Measurements from ENCODE around the gene WNT3A. TPM values are rescaled to one million over a fixed set of nuclear protein-coding genes. Genes with fewer than 3 reads are reported as not detected.

The WNT3A gene
- total RNA-seq, 1 experiment from 2014 or later: not detected

DNA sequence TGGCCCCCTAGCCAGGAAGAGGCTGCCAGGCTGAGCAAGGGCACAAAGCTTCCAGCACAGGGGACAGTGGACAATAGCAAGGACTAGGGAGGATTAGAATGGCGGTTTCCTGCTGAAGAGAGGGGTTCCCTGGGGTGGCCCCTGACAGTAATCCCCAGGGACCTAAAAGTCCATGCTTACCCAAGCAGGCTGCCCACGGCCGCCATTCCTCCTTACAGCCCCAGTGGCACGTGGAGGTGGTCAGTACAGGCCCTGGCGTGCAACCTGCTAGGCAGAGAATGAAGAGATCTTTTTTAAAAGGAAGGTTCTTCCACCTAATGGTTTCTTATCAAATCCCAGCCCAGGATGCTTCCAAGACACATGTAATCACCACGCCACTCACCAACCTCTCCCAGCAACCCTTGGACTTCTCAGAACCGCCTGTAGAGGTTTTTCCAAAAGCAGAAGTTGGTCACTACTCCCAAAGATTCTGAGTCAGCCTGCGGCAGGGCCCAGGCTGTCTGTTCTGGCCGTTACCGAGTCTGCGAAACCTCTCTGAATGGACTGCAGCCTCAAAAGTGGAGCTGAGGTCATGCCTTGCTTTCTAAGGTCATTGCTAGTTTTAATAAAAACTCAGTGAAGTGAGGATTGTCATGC, 101.4 kb downstream of the WNT3A start:
- Histone ChIP-seq H3K9me3 (ENCODE audit: low read depth, low read length, poor library complexity, severe bottlenecking) (no peaks in the 10 kb centered on the region), H3K27ac (ENCODE audit: low read depth, low read length, poor library complexity, severe bottlenecking) (peak overlapping the region; percentile 84), H3K27me3 (replicated peaks; ENCODE audit: insufficient read depth, low read depth, low read length, poor library complexity) (no peaks in the 10 kb centered on the region), H3K4me3 (ENCODE audit: low read depth, low read length, poor library complexity, severe bottlenecking) (peak overlapping the region; percentile 87), H3K36me3 (ENCODE audit: insufficient read depth, low read length, poor library complexity, severe bottlenecking) (peaks cover 9% of the 10 kb centered on the region), H3K4me1 (ENCODE audit: insufficient read depth, low read length, poor library complexity, severe bottlenecking) (peaks cover 11% of the 10 kb centered on the region)
- ChIA-PET CTCF (no interaction called here), POLR2A (ENCODE audit: low non-redundant PET) (no interaction called here)
- TSS peak; percentile 76 for BruUV-seq (replicated peaks)
- TF ChIP-seq, protein P1, sequence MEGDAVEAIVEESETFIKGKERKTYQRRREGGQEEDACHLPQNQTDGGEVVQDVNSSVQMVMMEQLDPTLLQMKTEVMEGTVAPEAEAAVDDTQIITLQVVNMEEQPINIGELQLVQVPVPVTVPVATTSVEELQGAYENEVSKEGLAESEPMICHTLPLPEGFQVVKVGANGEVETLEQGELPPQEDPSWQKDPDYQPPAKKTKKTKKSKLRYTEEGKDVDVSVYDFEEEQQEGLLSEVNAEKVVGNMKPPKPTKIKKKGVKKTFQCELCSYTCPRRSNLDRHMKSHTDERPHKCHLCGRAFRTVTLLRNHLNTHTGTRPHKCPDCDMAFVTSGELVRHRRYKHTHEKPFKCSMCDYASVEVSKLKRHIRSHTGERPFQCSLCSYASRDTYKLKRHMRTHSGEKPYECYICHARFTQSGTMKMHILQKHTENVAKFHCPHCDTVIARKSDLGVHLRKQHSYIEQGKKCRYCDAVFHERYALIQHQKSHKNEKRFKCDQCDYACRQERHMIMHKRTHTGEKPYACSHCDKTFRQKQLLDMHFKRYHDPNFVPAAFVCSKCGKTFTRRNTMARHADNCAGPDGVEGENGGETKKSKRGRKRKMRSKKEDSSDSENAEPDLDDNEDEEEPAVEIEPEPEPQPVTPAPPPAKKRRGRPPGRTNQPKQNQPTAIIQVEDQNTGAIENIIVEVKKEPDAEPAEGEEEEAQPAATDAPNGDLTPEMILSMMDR (conservative IDR thresholded peaks at IDR 0.05; ENCODE audit: low read depth, low read length): no peak
- TF ChIP-seq EZH2 (IDR thresholded peaks at IDR 0.05; ENCODE audit: borderline replicate concordance, low read depth, low read length, poor library complexity, severe bottlenecking): no peak
- intact Hi-C loops (cut with micrococcal nuclease; ENCODE audit: unreplicated experiment): no loop called here
- DNase-seq (ENCODE audit: low spot score): no peak

DNA sequence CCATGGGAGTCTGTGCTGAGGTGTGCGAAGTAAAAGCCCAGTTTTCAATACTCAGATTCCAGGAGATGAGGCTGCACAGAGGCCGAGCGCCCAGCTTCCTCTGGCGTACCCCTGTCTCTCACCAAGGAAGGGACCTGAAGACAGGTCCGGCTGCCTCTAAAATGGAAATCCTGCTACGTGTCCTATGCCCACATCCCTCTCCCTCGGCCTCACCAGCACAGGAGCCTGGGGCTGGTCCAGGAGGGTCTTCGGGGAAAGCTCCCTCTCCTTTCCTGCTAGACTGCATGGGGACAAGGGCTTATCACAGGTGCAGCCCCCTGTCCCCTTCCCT, 101.9 kb downstream of the WNT3A start:
- no TSS peak for BruUV-seq (replicated peaks)
- CTCF ChIA-PET: no interaction called here
- no peak for DNase-seq (ENCODE audit: low spot score)
- peaks cover 10% of the 10 kb centered on the region for H3K4me1 ChIP-seq (ENCODE audit: insufficient read depth, low read length, poor library complexity, severe bottlenecking)
- peaks cover 9% of the 10 kb centered on the region for H3K36me3 ChIP-seq (ENCODE audit: insufficient read depth, low read length, poor library complexity, severe bottlenecking)
- no peaks in the 10 kb centered on the region for H3K27me3 ChIP-seq (replicated peaks; ENCODE audit: insufficient read depth, low read depth, low read length, poor library complexity)
- POLR2A ChIA-PET (ENCODE audit: low non-redundant PET): no interaction called here
- H3K27ac ChIP-seq (ENCODE audit: low read depth, low read length, poor library complexity, severe bottlenecking): peak overlapping the region; percentile 84
- TF ChIP-seq, protein P1 (conservative IDR thresholded peaks at IDR 0.05; ENCODE audit: low read depth, low read length): no peak
- TF ChIP-seq EZH2 (IDR thresholded peaks at IDR 0.05; ENCODE audit: borderline replicate concordance, low read depth, low read length, poor library complexity, severe bottlenecking): no peak
- H3K9me3 ChIP-seq (ENCODE audit: low read depth, low read length, poor library complexity, severe bottlenecking): no peaks in the 10 kb centered on the region
- intact Hi-C loops (cut with micrococcal nuclease; ENCODE audit: unreplicated experiment): loop anchor here (1.0 kb wide), 1 partner anchor 32 kb away; the partner anchor contains the start of gene GUK1
- peak overlapping the region; percentile 87 for H3K4me3 ChIP-seq (ENCODE audit: low read depth, low read length, poor library complexity, severe bottlenecking)

DNA sequence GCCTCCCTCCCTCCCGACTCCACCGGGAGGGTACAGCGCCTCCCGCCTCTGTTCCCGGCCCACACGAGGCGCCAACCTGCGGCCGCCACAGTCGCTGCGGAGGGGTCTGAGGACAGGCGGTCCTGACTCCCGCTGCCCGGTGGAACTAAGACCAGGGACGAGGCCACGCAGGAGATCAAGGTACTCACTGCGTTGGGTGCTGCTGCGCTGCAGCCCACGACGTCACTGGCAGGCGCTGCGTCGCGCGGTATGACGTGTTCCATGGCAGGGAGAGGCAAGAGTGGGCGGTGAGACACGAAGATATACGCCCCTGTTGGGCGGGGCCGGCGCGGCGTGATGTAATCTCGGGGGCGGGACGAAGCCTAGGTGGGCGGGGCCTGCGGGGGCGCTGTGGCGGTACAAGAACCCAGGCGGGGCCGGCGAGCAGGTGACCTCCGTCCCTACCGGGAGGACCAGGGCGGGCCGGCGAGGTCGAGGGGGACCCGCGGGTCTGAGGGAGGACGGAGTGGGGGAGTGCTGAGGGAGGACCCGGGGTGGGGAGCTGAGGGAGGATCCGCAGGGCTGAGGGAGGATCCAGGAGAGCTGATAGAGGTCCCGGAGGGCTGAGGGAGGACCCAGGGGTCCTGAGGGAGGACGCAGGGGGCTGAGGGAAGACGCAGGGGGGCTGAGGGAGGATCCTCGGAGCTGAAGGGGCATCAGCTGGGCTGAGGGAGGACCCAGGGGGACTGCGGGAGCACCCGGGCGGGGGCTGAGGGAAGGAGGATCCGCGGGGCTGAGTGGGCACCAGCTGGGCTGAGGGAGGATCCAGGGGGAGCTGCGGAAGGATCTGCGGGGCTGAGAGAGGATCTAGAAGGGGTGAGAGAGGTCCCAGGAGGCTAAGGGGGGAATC, 102.5 kb downstream of the WNT3A start, which contains the start of gene MRPL55:
Gene MRPL55, minus strand, starts transcription at position 227 of the 889 bp plus-strand sequence. CDS start 1,039 bp downstream, outside the sequence.
- Histone ChIP-seq H3K27ac (ENCODE audit: low read depth, low read length, poor library complexity, severe bottlenecking) (peak within 1 kb of the TSS; percentile 84), H3K36me3 (ENCODE audit: insufficient read depth, low read length, poor library complexity, severe bottlenecking) (peaks cover 9% of the 10 kb centered on the region), H3K27me3 (replicated peaks; ENCODE audit: insufficient read depth, low read depth, low read length, poor library complexity) (no peaks in the 10 kb centered on the region), H3K4me3 (ENCODE audit: low read depth, low read length, poor library complexity, severe bottlenecking) (peak within 1 kb of the TSS; percentile 87), H3K4me1 (ENCODE audit: insufficient read depth, low read length, poor library complexity, severe bottlenecking) (peaks cover 5% of the 10 kb centered on the region), H3K9me3 (ENCODE audit: low read depth, low read length, poor library complexity, severe bottlenecking) (no peaks in the 10 kb centered on the region)
- DNase-seq (ENCODE audit: low spot score): peak; percentile 97
- intact Hi-C loops (cut with micrococcal nuclease; ENCODE audit: unreplicated experiment): loop anchor here (1.0 kb wide), 1 partner anchor 31 kb away; the partner anchor contains the start of gene GUK1
- ChIA-PET POLR2A (ENCODE audit: low non-redundant PET) (no interaction called here), CTCF (interaction anchor here (0.7 kb wide), 1 partner anchor 1121 kb away, joined by 5 read pairs; no protein-coding TSS in a partner anchor)
- TF ChIP-seq EZH2 (IDR thresholded peaks at IDR 0.05; ENCODE audit: borderline replicate concordance, low read depth, low read length, poor library complexity, severe bottlenecking): no peak
- TF ChIP-seq, protein P1 (conservative IDR thresholded peaks at IDR 0.05; ENCODE audit: low read depth, low read length): peak; percentile 40; the same call in 1 of the 2 replicates
- no TSS peak for BruUV-seq (replicated peaks)
